Measurements from ENCODE around the gene KCNIP1. TPM values are rescaled to one million over a fixed set of nuclear protein-coding genes. Genes with fewer than 3 reads are reported as not detected.
"Not testable (repeated sequence)": the region's sequence is repeated elsewhere in the genome, so short reads cannot be mapped to it uniquely, and the experiment has no call there.

Gene KCNIP1
- total RNA-seq, 1 donor from 2014 or later: 8.7 TPM

GRCh38 chr5:170760113-170760512 lies 256.3 kb downstream of the KCNIP1 start:
- DNase-seq (ENCODE audit: low spot score): no peak
- H3K4me3 Mint-ChIP-seq (ENCODE audit: unreplicated experiment): no peak overlapping the region
- no peak for TF ChIP-seq CTCF (IDR thresholded peaks at IDR 0.05)
- no peaks in the 10 kb centered on the region for H3K9me3 Mint-ChIP-seq (ENCODE audit: low read depth)
- no peaks in the 10 kb centered on the region for H3K36me3 Mint-ChIP-seq (ENCODE audit: low read depth)
- no peak overlapping the region for H3K27ac Mint-ChIP-seq (ENCODE audit: unreplicated experiment)
- H3K27me3 Mint-ChIP-seq (ENCODE audit: low read depth): peaks cover 4% of the 10 kb centered on the region
- peaks cover 38% of the 10 kb centered on the region for H3K4me1 Mint-ChIP-seq (ENCODE audit: low read depth)

GRCh38 chr5:170761048-170761707 lies 257.4 kb downstream of the KCNIP1 start:
- Mint-ChIP-seq H3K27ac (ENCODE audit: unreplicated experiment) (no peak overlapping the region), H3K4me1 (ENCODE audit: low read depth) (peaks cover 30% of the 10 kb centered on the region), H3K27me3 (ENCODE audit: low read depth) (peaks cover 4% of the 10 kb centered on the region), H3K9me3 (ENCODE audit: low read depth) (no peaks in the 10 kb centered on the region), H3K36me3 (ENCODE audit: low read depth) (no peaks in the 10 kb centered on the region), H3K4me3 (ENCODE audit: unreplicated experiment) (no peak overlapping the region)
- no peak for DNase-seq (ENCODE audit: low spot score)
- TF ChIP-seq CTCF (IDR thresholded peaks at IDR 0.05): no peak

GRCh38 chr5:170761708-170762066 lies 257.9 kb downstream of the KCNIP1 start:
- Mint-ChIP-seq H3K9me3 (ENCODE audit: low read depth) (no peaks in the 10 kb centered on the region), H3K4me1 (ENCODE audit: low read depth) (peaks cover 25% of the 10 kb centered on the region), H3K4me3 (ENCODE audit: unreplicated experiment) (no peak overlapping the region), H3K36me3 (ENCODE audit: low read depth) (no peaks in the 10 kb centered on the region), H3K27me3 (ENCODE audit: low read depth) (peaks cover 4% of the 10 kb centered on the region), H3K27ac (ENCODE audit: unreplicated experiment) (no peak overlapping the region)
- TF ChIP-seq CTCF (IDR thresholded peaks at IDR 0.05): no peak
- no peak for DNase-seq (ENCODE audit: low spot score)

- not testable (repeated sequence) for H3K27ac Mint-ChIP-seq (ENCODE audit: unreplicated experiment); H3K4me3 Mint-ChIP-seq (ENCODE audit: unreplicated experiment); H3K9me3 Mint-ChIP-seq (ENCODE audit: low read depth); H3K36me3 Mint-ChIP-seq (ENCODE audit: low read depth); DNase-seq (ENCODE audit: low spot score); H3K27me3 Mint-ChIP-seq (ENCODE audit: low read depth)
- peaks cover 19% of the 10 kb centered on the region for H3K4me1 Mint-ChIP-seq (ENCODE audit: low read depth)
These were observed 258.5 kb downstream of the KCNIP1 start for GRCh38 chr5:170762298-170762697.

- H3K4me1 Mint-ChIP-seq (ENCODE audit: low read depth); H3K27ac Mint-ChIP-seq (ENCODE audit: unreplicated experiment); DNase-seq (ENCODE audit: low spot score); H3K36me3 Mint-ChIP-seq (ENCODE audit: low read depth); H3K9me3 Mint-ChIP-seq (ENCODE audit: low read depth); H3K4me3 Mint-ChIP-seq (ENCODE audit: unreplicated experiment): not testable (repeated sequence)
- H3K27me3 Mint-ChIP-seq (ENCODE audit: low read depth): peaks cover 12% of the 10 kb centered on the region
These were observed 262.0 kb downstream of the KCNIP1 start for GRCh38 chr5:170765868-170766267.

- H3K36me3 Mint-ChIP-seq (ENCODE audit: low read depth): no peaks in the 10 kb centered on the region
- H3K27me3 Mint-ChIP-seq (ENCODE audit: low read depth): peaks cover 25% of the 10 kb centered on the region
- no peak overlapping the region for H3K27ac Mint-ChIP-seq (ENCODE audit: unreplicated experiment)
- no peaks in the 10 kb centered on the region for H3K9me3 Mint-ChIP-seq (ENCODE audit: low read depth)
- TF ChIP-seq CTCF (IDR thresholded peaks at IDR 0.05): no peak
- no peak for DNase-seq (ENCODE audit: low spot score)
- H3K4me1 Mint-ChIP-seq (ENCODE audit: low read depth): no peaks in the 10 kb centered on the region
- no peak overlapping the region for H3K4me3 Mint-ChIP-seq (ENCODE audit: unreplicated experiment)
These were observed 265.4 kb downstream of the KCNIP1 start for GRCh38 chr5:170769246-170769645.
